Nephron progenitor cell (in vitro differentiated cells): ENCODE results near the gene HTR6.
A peak's percentile ranks its signal among the peaks of the same experiment; 100 is the strongest.

Experiments used
- DNase-seq: peaks from one replicate; pipeline ENCODE4 v3.0.0; 2021
- H3K27ac Mint-ChIP-seq: 2 replicates; pipeline ENCODE4 v1.8.0; 2021; ENCODE audit warnings: mild to moderate bottlenecking, moderate library complexity, mixed read lengths
- H3K27me3 Mint-ChIP-seq: 2 replicates; pipeline ENCODE4 v1.8.0; 2021; ENCODE audit warnings: mild to moderate bottlenecking, low read depth, mixed read lengths; ENCODE audit not compliant: poor library complexity
- H3K36me3 Mint-ChIP-seq: 2 replicates; pipeline ENCODE4 v1.8.0; 2021; ENCODE audit warnings: low read depth, mixed read lengths
- H3K4me1 Mint-ChIP-seq: 2 replicates; pipeline ENCODE4 v1.8.0; 2021; ENCODE audit warnings: mixed read lengths
- H3K4me3 Mint-ChIP-seq: 2 replicates; pipeline ENCODE4 v1.8.0; 2021; ENCODE audit warnings: mild to moderate bottlenecking, moderate library complexity, mixed read lengths
- H3K9me3 Mint-ChIP-seq: 2 replicates; pipeline ENCODE4 v1.8.0; 2021; ENCODE audit warnings: mild to moderate bottlenecking, moderate library complexity, mixed read lengths
- CTCF ChIP-seq: fragments of 200-600 bp; sonication (generic); IDR thresholded peaks from 2 replicates; pipeline ENCODE4 v1.5.0; 2021; ENCODE audit warnings: antibody characterized with exemption

Gene HTR6

GRCh38 chr1:19664453-19665185 is at the start of gene HTR6:
Gene HTR6 (plus strand): TSS chr1:19664875. CDS start chr1:19665754, 879 bp downstream.
- H3K36me3 Mint-ChIP-seq, result no peaks in the 10 kb centered on the region
- H3K27ac Mint-ChIP-seq, result no peak within 1 kb of the TSS
- peaks cover 2% of the 10 kb centered on the region for H3K4me1 Mint-ChIP-seq
- H3K27me3 Mint-ChIP-seq, result peaks cover 93% of the 10 kb centered on the region
- H3K4me3 Mint-ChIP-seq, result peak within 1 kb of the TSS; percentile 70
- peaks cover 4% of the 10 kb centered on the region for H3K9me3 Mint-ChIP-seq
- DNase-seq, result peak; percentile 60
- TF ChIP-seq CTCF, result no peak

GRCh38 chr1:19615438-19615837 is 49.2 kb upstream of the HTR6 start:
- H3K4me3 Mint-ChIP-seq, result no peak overlapping the region
- H3K36me3 Mint-ChIP-seq, result no peaks in the 10 kb centered on the region
- no peak for TF ChIP-seq CTCF
- H3K27ac Mint-ChIP-seq, result peak overlapping the region; percentile 84
- H3K4me1 Mint-ChIP-seq, result peaks cover 57% of the 10 kb centered on the region
- H3K9me3 Mint-ChIP-seq, result no peaks in the 10 kb centered on the region
- peak; percentile 23 for DNase-seq
- peaks cover 4% of the 10 kb centered on the region for H3K27me3 Mint-ChIP-seq

- H3K4me3 Mint-ChIP-seq, result no peak overlapping the region
- H3K36me3 Mint-ChIP-seq, result peaks cover 4% of the 10 kb centered on the region
- no peak overlapping the region for H3K27ac Mint-ChIP-seq
- H3K4me1 Mint-ChIP-seq, result peaks cover 57% of the 10 kb centered on the region
- TF ChIP-seq CTCF, result no peak
- DNase-seq, result no peak
- H3K27me3 Mint-ChIP-seq, result peaks cover 4% of the 10 kb centered on the region
- no peaks in the 10 kb centered on the region for H3K9me3 Mint-ChIP-seq
Observed at GRCh38 chr1:19616489-19616888, 48.2 kb upstream of the HTR6 start.

- Mint-ChIP-seq H3K27me3 (peaks cover 4% of the 10 kb centered on the region), H3K9me3 (no peaks in the 10 kb centered on the region), H3K4me3 (no peak overlapping the region), H3K27ac (no peak overlapping the region), H3K36me3 (peaks cover 13% of the 10 kb centered on the region), H3K4me1 (peaks cover 57% of the 10 kb centered on the region)
- no peak for DNase-seq
- no peak for TF ChIP-seq CTCF
Observed at GRCh38 chr1:19617376-19617775, 47.3 kb upstream of the HTR6 start.

GRCh38 chr1:19618428-19618827 is 46.2 kb upstream of the HTR6 start:
- H3K27me3 Mint-ChIP-seq, result peaks cover 4% of the 10 kb centered on the region
- no peak overlapping the region for H3K27ac Mint-ChIP-seq
- peaks cover 22% of the 10 kb centered on the region for H3K36me3 Mint-ChIP-seq
- H3K9me3 Mint-ChIP-seq, result no peaks in the 10 kb centered on the region
- TF ChIP-seq CTCF, result no peak
- H3K4me3 Mint-ChIP-seq, result no peak overlapping the region
- peaks cover 52% of the 10 kb centered on the region for H3K4me1 Mint-ChIP-seq
- DNase-seq, result no peak
